HCT116 (cell line): Measurements from ENCODE around the gene CEBPA. TPM values are rescaled to one million over a fixed set of nuclear protein-coding genes. Genes with fewer than 3 reads are reported as not detected.
A peak's percentile ranks its signal among the peaks of the same experiment; 100 is the strongest.

Source experiments
- ATAC-seq: fragments of 200-7000 bp; cut with Tn5 transposase; 2 replicates; pipeline ENCODE4 v1.9.1; 2020; ENCODE audit warnings: mild to moderate bottlenecking, moderate library complexity
- BruUV-seq: library from RNA; stranded (reverse); fragments of 400-500 nt; replicated peaks from 2 replicates; lab custom pipeline; 2021; lab: Mats Ljungman, UMichigan
- CTCF ChIA-PET: fragments of 300-600 bp; sonication (Branson Sonifier 250); formaldehyde crosslinking; loops from one replicate; lab custom pipeline; 2021; ENCODE audit warnings: antibody characterized with exemption; lab: Charles Lee
- POLR2A ChIA-PET: fragments of 300-600, 350-600 bp; sonication (Branson Sonifier 250); formaldehyde crosslinking; loops from one replicate; lab custom pipeline; 2021; ENCODE audit warnings: antibody characterized with exemption; lab: Charles Lee
- RAD21 ChIA-PET, 2 experiments: fragments of 300-600 bp; sonication (Branson Sonifier 250); formaldehyde crosslinking; loops; one replicate each; lab custom pipeline; 2023; ENCODE audit warnings: low total read pairs in 2 of 2; ENCODE audit not compliant: uncharacterized antibody in 2 of 2, unreplicated experiment in 2 of 2, low non-redundant PET in 1 of 2; lab: Charles Lee
- DNase-seq: peaks from one replicate; pipeline ENCODE4 v3.0.0-alpha.2; 2010; ENCODE audit warnings: low read depth, low spot score
- H2AFZ ChIP-seq: fragments of 200-600 bp; shearing (Covaris generic), sonication (generic); 2 replicates; pipeline ENCODE4 v1.6.1; 2017; ENCODE audit warnings: low read depth, mixed run types, mixed read lengths, antibody characterized with exemption, low read length; ENCODE audit not compliant: poor library complexity, severe bottlenecking
- H3K27ac ChIP-seq: 2 replicates; pipeline ENCODE4 v1.5.1; 2012; ENCODE audit warnings: low read depth, low read length
- H3K27me3 ChIP-seq: fragments of 200-600 bp; sonication (generic); 2 replicates; pipeline ENCODE4 v1.6.1; 2016; ENCODE audit warnings: mixed run types, low read length, mixed read lengths; ENCODE audit not compliant: insufficient read depth
- H3K36me3 ChIP-seq, 2 experiments: fragments of 200-500 bp in 1 of 2; fragments of 200-600 bp in 1 of 2; sonication (Bioruptor generic) in 1 of 2; sonication (generic) in 1 of 2; 2 replicates each; pipeline versions ENCODE4 v1.5.1 to v1.6.1; 2014 to 2016; ENCODE audit warnings: low read length in 2 of 2, inconsistent platforms in 1 of 2, mixed read lengths in 1 of 2, mixed run types in 1 of 2; ENCODE audit not compliant: insufficient read depth in 2 of 2, control insufficient read depth in 1 of 2
- H3K4me1 ChIP-seq, 2 experiments: fragments of 200-600 bp in 1 of 2; sonication (generic) in 1 of 2; 2 replicates each; pipeline versions ENCODE4 v1.5.1 to v1.6.1; 2012 to 2017; ENCODE audit warnings: low read length in 2 of 2, inconsistent platforms in 1 of 2, mild to moderate bottlenecking in 1 of 2, mixed read lengths in 1 of 2, mixed run types in 1 of 2, moderate library complexity in 1 of 2; ENCODE audit not compliant: insufficient read depth in 2 of 2, control insufficient read depth in 1 of 2
- H3K4me2 ChIP-seq: fragments of 200-600 bp; sonication (generic); 2 replicates; pipeline ENCODE4 v1.6.1; 2017; ENCODE audit warnings: mixed run types, low read length, mixed read lengths
- H3K4me3 ChIP-seq, 2 experiments: fragments of 200-600 bp in 1 of 2; sonication (generic) in 1 of 2; replicated peaks in 1 of 2; 2 replicates each; pipeline ENCODE4 v1.5.1; 2011 to 2016; ENCODE audit warnings: low read length in 2 of 2, control low read depth in 1 of 2, low read depth in 1 of 2, mild to moderate bottlenecking in 1 of 2, mixed read lengths in 1 of 2, mixed run types in 1 of 2
- H3K79me2 ChIP-seq: fragments of 200-600 bp; sonication (generic); 2 replicates; pipeline ENCODE4 v1.6.1; 2017; ENCODE audit warnings: mild to moderate bottlenecking, mixed run types, low read length, moderate library complexity, mixed read lengths; ENCODE audit not compliant: insufficient read depth
- H3K9ac ChIP-seq: fragments of 200-600 bp; sonication (generic); 2 replicates; pipeline ENCODE4 v1.6.1; 2016; ENCODE audit warnings: low read length, mixed read lengths
- H3K9me2 ChIP-seq: fragments of 200-600 bp; sonication (generic), shearing (Covaris generic); 2 replicates; pipeline ENCODE4 v1.6.1; 2017; ENCODE audit warnings: mixed run types, mild to moderate bottlenecking, moderate library complexity; ENCODE audit not compliant: insufficient read depth
- H3K9me3 ChIP-seq, 2 experiments: fragments of 200-500 bp in 1 of 2; fragments of 200-600 bp in 1 of 2; sonication (Bioruptor generic) in 1 of 2; sonication (generic) in 1 of 2; 2 replicates each; pipeline ENCODE4 v1.6.1; 2014 to 2017; ENCODE audit warnings: low read length in 2 of 2, mixed read lengths in 2 of 2, inconsistent platforms in 1 of 2, low read depth in 1 of 2, mild to moderate bottlenecking in 1 of 2, mixed run types in 1 of 2, moderate library complexity in 1 of 2; ENCODE audit not compliant: control insufficient read depth in 1 of 2, insufficient read depth in 1 of 2
- H4K20me1 ChIP-seq: fragments of 200-600 bp; sonication (generic), shearing (Covaris generic); 2 replicates; pipeline ENCODE4 v1.6.1; 2017; ENCODE audit warnings: mixed run types, mild to moderate bottlenecking, moderate library complexity; ENCODE audit not compliant: insufficient read depth
- POLR2A ChIP-seq: IDR thresholded peaks from 2 replicates; pipeline ENCODE4 v1.7.0; 2011; ENCODE audit warnings: borderline replicate concordance; ENCODE audit not compliant: insufficient read depth, insufficient read length; ENCODE audit errors: extremely low read depth
- POLR2AphosphoS5 ChIP-seq: IDR thresholded peaks from 2 replicates; pipeline ENCODE4 v1.6.1; 2011; ENCODE audit warnings: mild to moderate bottlenecking, low read depth, low read length, moderate library complexity
- REST ChIP-seq: IDR thresholded peaks from 2 replicates; pipeline ENCODE4 v1.6.1; 2012; ENCODE audit warnings: low read depth
- SP1 ChIP-seq: IDR thresholded peaks from 2 replicates; pipeline ENCODE4 v1.6.1; 2012; ENCODE audit warnings: low read depth
- SRF ChIP-seq: IDR thresholded peaks from 2 replicates; pipeline ENCODE4 v1.6.1; 2012; ENCODE audit warnings: low read depth
- YY1 ChIP-seq: IDR thresholded peaks from 2 replicates; pipeline ENCODE4 v1.6.1; 2011; ENCODE audit warnings: low read length, low read depth, moderate library complexity, mild to moderate bottlenecking; ENCODE audit not compliant: insufficient replicate concordance; ENCODE audit errors: extremely low read depth
- ZFX ChIP-seq: fragments of 450-650 bp; IDR thresholded peaks from 2 replicates; pipeline ENCODE4 v1.6.1; 2017
- intact Hi-C: fragments of 100-400 bp; cut with micrococcal nuclease; formaldehyde crosslinking; loops from 2 replicates; pipeline ENCODE4 v1.10.0; 2022
- total RNA-seq: library from RNA; stranded (reverse); gene quantifications from one replicate; pipeline ENCODE4 v1.2.1, GENCODE V29; 2021; ENCODE audit not compliant: unreplicated experiment

The CEBPA gene
- total RNA-seq, 1 experiment from 2014 or later, result 7.0 TPM

GRCh38 chr19:33294058-33294798, 8.1 kb downstream of the CEBPA start:
- no peak overlapping the region for H3K27ac ChIP-seq
- no peak for ATAC-seq
- ChIA-PET RAD21 (no interaction called here), POLR2A (no interaction called here), CTCF (no interaction called here)
- no peak overlapping the region for H3K4me3 ChIP-seq
- intact Hi-C loops, result no loop called here
- peaks cover 13 to 46% of the 10 kb centered on the region in 2 experiments for H3K4me1 ChIP-seq
- no peak for DNase-seq
- H3K9ac ChIP-seq, result no peak overlapping the region
- BruUV-seq, result no TSS peak
- no peak overlapping the region for H3K4me2 ChIP-seq
- H3K27me3 ChIP-seq, result no peaks in the 10 kb centered on the region
- no peaks in the 10 kb centered on the region for H3K36me3 ChIP-seq
- H3K9me3 ChIP-seq, result no peaks in the 10 kb centered on the region
- no peaks in the 10 kb centered on the region for H4K20me1 ChIP-seq
- no peak overlapping the region for H2AFZ ChIP-seq
- no peaks in the 10 kb centered on the region for H3K9me2 ChIP-seq
- TF ChIP-seq SP1, result no peak
- H3K79me2 ChIP-seq, result no peaks in the 10 kb centered on the region

GRCh38 chr19:33293255-33294057, 8.9 kb downstream of the CEBPA start:
- no peak for TF ChIP-seq YY1
- TF ChIP-seq POLR2AphosphoS5, result no peak
- TF ChIP-seq POLR2A, result no peak
- no peak for TF ChIP-seq ZFX
- no peak for TF ChIP-seq REST
- no peak for TF ChIP-seq SRF
- ChIA-PET RAD21 (no interaction called here), POLR2A (interaction anchor here (1.1 kb wide), 1 partner anchor 9 kb away, joined by 3 read pairs; no protein-coding TSS in a partner anchor), CTCF (no interaction called here)
- Histone ChIP-seq H3K9me2 (no peaks in the 10 kb centered on the region), H3K27me3 (no peaks in the 10 kb centered on the region), H3K4me1 (peaks cover 7 to 40% of the 10 kb centered on the region in 2 experiments), H3K27ac (no peak overlapping the region), H3K4me3 (no peak overlapping the region), H3K4me2 (peak overlapping the region; percentile 46), H3K79me2 (no peaks in the 10 kb centered on the region), H3K9ac (no peak overlapping the region), H3K36me3 (no peaks in the 10 kb centered on the region), H2AFZ (no peak overlapping the region), H3K9me3 (no peaks in the 10 kb centered on the region), H4K20me1 (no peaks in the 10 kb centered on the region)
- DNase-seq, result no peak
- intact Hi-C loops, result no loop called here
- ATAC-seq, result no peak; the same call in 1 of the 2 replicates
- BruUV-seq, result no TSS peak
